NOMO-1 treated with dmso at 0.1 percent for 144 hours (cell line): ENCODE measurements around the gene SLC22A23.

Source experiments
- DNase-seq: peaks from one replicate; lab custom pipeline; 2025; ENCODE audit not compliant: unreplicated experiment; lab: John Stamatoyannopoulos, UW

SLC22A23 gene

GRCh38 chr6:3288711-3289663 is 167.9 kb downstream of the SLC22A23 start:
- DNase-seq: no peak

GRCh38 chr6:3287976-3288707 is 168.7 kb downstream of the SLC22A23 start:
- DNase-seq: no peak

- no peak for DNase-seq
Measured at GRCh38 chr6:3287308-3287707, 169.5 kb downstream of the SLC22A23 start.

GRCh38 chr6:3286641-3287171 is 170.1 kb downstream of the SLC22A23 start:
- DNase-seq: no peak

GRCh38 chr6:3285732-3286131 is 171.1 kb downstream of the SLC22A23 start:
- no peak for DNase-seq

GRCh38 chr6:3285049-3285639 is 171.7 kb downstream of the SLC22A23 start:
- no peak for DNase-seq

GRCh38 chr6:3284436-3284876 is 172.4 kb downstream of the SLC22A23 start:
- DNase-seq: no peak

- DNase-seq: no peak
Measured at GRCh38 chr6:3283641-3284435, 173.0 kb downstream of the SLC22A23 start.

- DNase-seq: no peak
Measured at GRCh38 chr6:3283241-3283640, 173.6 kb downstream of the SLC22A23 start.

- DNase-seq: no peak
Measured at GRCh38 chr6:3282476-3283236, 174.2 kb downstream of the SLC22A23 start.

- DNase-seq: no peak
Measured at GRCh38 chr6:3281631-3282475, 175.0 kb downstream of the SLC22A23 start.

GRCh38 chr6:3280866-3281465 is 175.9 kb downstream of the SLC22A23 start:
- no peak for DNase-seq

- no peak for DNase-seq
Measured at GRCh38 chr6:3280091-3280490, 176.8 kb downstream of the SLC22A23 start.

- no peak for DNase-seq
Measured at GRCh38 chr6:3278691-3279090, 178.2 kb downstream of the SLC22A23 start.

GRCh38 chr6:3277851-3278416 is 178.9 kb downstream of the SLC22A23 start:
- DNase-seq: no peak

- no peak for DNase-seq
Measured at GRCh38 chr6:3277251-3277650, 179.6 kb downstream of the SLC22A23 start.

GRCh38 chr6:3276174-3277167 is 180.4 kb downstream of the SLC22A23 start:
- no peak for DNase-seq
